H1 (cell line): ENCODE measurements around the gene MBNL2. TPM values are rescaled to one million over a fixed set of nuclear protein-coding genes. Genes with fewer than 3 reads are reported as not detected.

Experiments
- CTCF ChIA-PET: fragments of 300-600 bp; sonication (Branson Sonifier 250); formaldehyde crosslinking; loops from one replicate; lab custom pipeline; 2021; ENCODE audit not compliant: partially characterized antibody; lab: Charles Lee
- POLR2A ChIA-PET: fragments of 300-600 bp; sonication (Branson Sonifier 250); formaldehyde crosslinking; loops from one replicate; lab custom pipeline; 2021; ENCODE audit warnings: inconsistent platforms; ENCODE audit not compliant: partially characterized antibody; lab: Charles Lee
- DNase-seq, 2 experiments: peaks; one replicate each; pipeline versions ENCODE4 v3.0.0 to v3.0.0-alpha.2; 2010 to 2022; ENCODE audit warnings: low spot score in 2 of 2, low read depth in 1 of 2, mixed read lengths in 1 of 2
- FAIRE-seq: peaks from 2 replicates; lab custom pipeline; 2011; peaks lifted over from hg19 to GRCh38; lab: Jason Lieb, UNC
- H2AFZ ChIP-seq: 2 replicates; pipeline ENCODE4 v1.8.1; 2012; ENCODE audit warnings: low read length, inconsistent platforms
- H2AK5ac ChIP-seq: 2 replicates; pipeline ENCODE4 v1.6.1; 2013; ENCODE audit warnings: low read depth, low read length
- H2BK120ac ChIP-seq: replicated peaks from 2 replicates; pipeline ENCODE3; 2013; ENCODE audit warnings: low read depth, low read length, inconsistent platforms
- H2BK12ac ChIP-seq: 2 replicates; pipeline ENCODE4 v1.6.1; 2013; ENCODE audit warnings: low read depth, low read length
- H2BK15ac ChIP-seq: 2 replicates; pipeline ENCODE4 v1.6.1; 2013; ENCODE audit warnings: low read length
- H2BK20ac ChIP-seq: 2 replicates; pipeline ENCODE4 v1.6.1; 2013; ENCODE audit warnings: low read length
- H2BK5ac ChIP-seq: 2 replicates; pipeline ENCODE4 v1.6.1; 2013; ENCODE audit warnings: low read depth, low read length
- H3K14ac ChIP-seq: 2 replicates; pipeline ENCODE4 v1.6.1; 2013; ENCODE audit warnings: inconsistent platforms; ENCODE audit not compliant: insufficient read length
- H3K18ac ChIP-seq: 2 replicates; pipeline ENCODE4 v1.6.1; 2013; ENCODE audit warnings: low read length; ENCODE audit errors: extremely low read depth
- H3K23ac ChIP-seq: 2 replicates; pipeline ENCODE4 v1.6.1; 2013; ENCODE audit warnings: inconsistent platforms; ENCODE audit not compliant: insufficient read length
- H3K23me2 ChIP-seq: 2 replicates; pipeline ENCODE4 v1.6.1; 2013; ENCODE audit warnings: low read depth, low read length
- H3K27ac ChIP-seq: 2 replicates; pipeline ENCODE4 v1.6.1; 2011; ENCODE audit warnings: low read depth, low read length, inconsistent platforms
- H3K27me3 ChIP-seq, 4 experiments: replicated peaks in 1 of 4; 1 replicate in 1 of 4; 2 replicates in 3 of 4; pipeline versions ENCODE4 v1.6.1 to v1.8.1; 2011 to 2013; ENCODE audit warnings: low read length in 3 of 4, mild to moderate bottlenecking in 3 of 4, inconsistent platforms in 2 of 4, mixed read lengths in 2 of 4, moderate library complexity in 1 of 4; ENCODE audit not compliant: control insufficient read depth in 3 of 4, insufficient read depth in 3 of 4; ENCODE audit errors: extremely low read depth in 1 of 4
- H3K36me3 ChIP-seq, 4 experiments: 2 replicates each; pipeline versions ENCODE4 v1.6.1 to v1.8.1; 2011 to 2013; ENCODE audit warnings: mild to moderate bottlenecking in 4 of 4, low read length in 3 of 4, moderate library complexity in 2 of 4, control low read depth in 1 of 4, inconsistent platforms in 1 of 4; ENCODE audit not compliant: insufficient read depth in 4 of 4, control insufficient read depth in 2 of 4
- H3K4ac ChIP-seq: replicated peaks from 2 replicates; pipeline ENCODE3; 2013; ENCODE audit warnings: low read length, low read depth, mixed read lengths, inconsistent platforms; ENCODE audit not compliant: insufficient read length
- H3K4me1 ChIP-seq, 4 experiments: replicated peaks in 1 of 4; 1 replicate in 1 of 4; 2 replicates in 3 of 4; pipeline versions ENCODE4 v1.6.1 to v1.8.1; 2011 to 2013; ENCODE audit warnings: low read length in 3 of 4, inconsistent platforms in 2 of 4, mixed read lengths in 1 of 4; ENCODE audit not compliant: insufficient read depth in 4 of 4, control insufficient read depth in 3 of 4
- H3K4me2 ChIP-seq, 2 experiments: 2 replicates each; pipeline versions ENCODE4 v1.6.1 to v1.8.1; 2011 to 2013; ENCODE audit warnings: low read depth in 2 of 2, low read length in 2 of 2, control low read depth in 1 of 2, inconsistent platforms in 1 of 2, mild to moderate bottlenecking in 1 of 2; ENCODE audit not compliant: insufficient read depth in 1 of 2
- H3K4me3 ChIP-seq, 4 experiments: fragments of 200-600, 300-600 bp in 1 of 4; sonication (generic), shearing (Covaris generic), sonication (Bioruptor Twin) in 1 of 4; 2 replicates each; pipeline versions ENCODE4 v1.5.1 to v1.8.1; 2011 to 2016; ENCODE audit warnings: low read length in 4 of 4, low read depth in 3 of 4, control low read depth in 2 of 4, inconsistent platforms in 2 of 4, mild to moderate bottlenecking in 2 of 4, mixed read lengths in 1 of 4, moderate library complexity in 1 of 4; ENCODE audit not compliant: insufficient read depth in 2 of 4; ENCODE audit errors: extremely low read depth in 1 of 4
- H3K56ac ChIP-seq: replicated peaks from 2 replicates; pipeline ENCODE3; 2013; ENCODE audit warnings: low read depth, mild to moderate bottlenecking, mixed read lengths, low read length, inconsistent platforms; ENCODE audit not compliant: insufficient read length
- H3K79me1 ChIP-seq: 2 replicates; pipeline ENCODE4 v1.6.1; 2013; ENCODE audit warnings: low read depth, low read length, control low read depth
- H3K79me2 ChIP-seq, 2 experiments: 2 replicates each; pipeline versions ENCODE4 v1.6.1 to v1.8.1; 2012 to 2013; ENCODE audit warnings: low read length in 2 of 2, mild to moderate bottlenecking in 2 of 2, inconsistent platforms in 1 of 2; ENCODE audit not compliant: insufficient read depth in 2 of 2, control insufficient read depth in 1 of 2
- H3K9ac ChIP-seq, 4 experiments: replicated peaks in 1 of 4; 1 replicate in 1 of 4; 2 replicates in 3 of 4; pipeline versions ENCODE4 v1.6.1 to v1.8.1; 2011 to 2013; ENCODE audit warnings: low read depth in 3 of 4, low read length in 3 of 4, control low read depth in 2 of 4, mild to moderate bottlenecking in 2 of 4, moderate library complexity in 2 of 4, inconsistent platforms in 1 of 4; ENCODE audit errors: extremely low read depth in 1 of 4
- H3K9me3 ChIP-seq, 2 experiments: 2 replicates each; pipeline versions ENCODE4 v1.6.1 to v1.8.1; 2012 to 2013; ENCODE audit warnings: mild to moderate bottlenecking in 2 of 2, moderate library complexity in 2 of 2, control low read depth in 1 of 2, inconsistent platforms in 1 of 2, low read depth in 1 of 2, low read length in 1 of 2, mixed read lengths in 1 of 2; ENCODE audit not compliant: insufficient read depth in 2 of 2
- H4K20me1 ChIP-seq, 2 experiments: replicated peaks in 1 of 2; 2 replicates each; pipeline versions ENCODE3 to v1.8.1; 2011 to 2013; ENCODE audit warnings: inconsistent platforms in 2 of 2, low read length in 2 of 2, mild to moderate bottlenecking in 1 of 2; ENCODE audit not compliant: insufficient read depth in 2 of 2, control insufficient read depth in 1 of 2
- H4K5ac ChIP-seq: 2 replicates; pipeline ENCODE4 v1.6.1; 2013; ENCODE audit warnings: low read length, low read depth, mixed read lengths, inconsistent platforms; ENCODE audit not compliant: insufficient read length
- H4K8ac ChIP-seq: 2 replicates; pipeline ENCODE4 v1.8.0; 2013; ENCODE audit warnings: mild to moderate bottlenecking, moderate library complexity, low read length, inconsistent platforms; ENCODE audit not compliant: insufficient read depth; ENCODE audit errors: extremely low read depth
- H4K91ac ChIP-seq: replicated peaks from 2 replicates; pipeline ENCODE3; 2013; ENCODE audit warnings: low read length, mixed read lengths, inconsistent platforms; ENCODE audit not compliant: insufficient read length
- BRCA1 ChIP-seq: IDR thresholded peaks from 2 replicates; pipeline ENCODE4 v1.6.1; 2012; ENCODE audit warnings: low read depth, low read length, improper control_type of control experiment
- CBX5 ChIP-seq: fragments of 300-800, 300-1000 bp; sonication (generic); IDR thresholded peaks from 2 replicates; pipeline ENCODE4 v1.7.1; 2016; ENCODE audit warnings: antibody characterized with exemption, low read length, low read depth
- CBX8 ChIP-seq: fragments of 300-800, 300-1000 bp; sonication (generic); IDR thresholded peaks from 2 replicates; pipeline ENCODE4 v1.7.1; 2016; ENCODE audit warnings: low read depth, low read length, borderline replicate concordance
- CHD1 ChIP-seq: IDR thresholded peaks from 2 replicates; pipeline ENCODE4 v1.6.1; 2012; ENCODE audit warnings: low read depth, low read length, improper control_type of control experiment
- CHD2 ChIP-seq: IDR thresholded peaks from 2 replicates; pipeline ENCODE4 v1.6.1; 2012; ENCODE audit warnings: low read length, improper control_type of control experiment
- EZH2 ChIP-seq: fragments of 200-600 bp; sonication (generic); IDR thresholded peaks from 2 replicates; pipeline ENCODE4 v1.7.1; 2012; ENCODE audit warnings: low read depth, mild to moderate bottlenecking, moderate library complexity, low read length, inconsistent platforms; ENCODE audit not compliant: severe bottlenecking
- FOSL1 ChIP-seq: IDR thresholded peaks from 2 replicates; pipeline ENCODE4 v1.6.1; 2011; ENCODE audit warnings: mild to moderate bottlenecking, low read depth, low read length, moderate library complexity; ENCODE audit not compliant: insufficient read depth
- POU5F1 ChIP-seq: IDR thresholded peaks from 2 replicates; pipeline ENCODE4 v1.6.1; 2011; ENCODE audit warnings: low read depth, mild to moderate bottlenecking, low read length, moderate library complexity
- RAD21 ChIP-seq, 2 experiments: IDR thresholded peaks in 1 of 2; conservative IDR thresholded peaks in 1 of 2; 2 replicates each; pipeline ENCODE4 v1.6.1; 2011; ENCODE audit warnings: low read depth in 2 of 2, low read length in 2 of 2, improper control_type of control experiment in 1 of 2, inconsistent platforms in 1 of 2, mild to moderate bottlenecking in 1 of 2, moderate library complexity in 1 of 2
- RFX5 ChIP-seq: IDR thresholded peaks from 2 replicates; pipeline ENCODE4 v1.6.1; 2011; ENCODE audit warnings: low read depth, low read length, improper control_type of control experiment, borderline replicate concordance
- SUZ12 ChIP-seq: fragments of 200-600 bp; sonication (generic); IDR thresholded peaks from 2 replicates; pipeline ENCODE4 v1.6.1; 2012; ENCODE audit warnings: mild to moderate bottlenecking, inconsistent platforms, low read length, moderate library complexity, mixed read lengths
- TBP ChIP-seq: IDR thresholded peaks from 2 replicates; pipeline ENCODE4 v1.6.1; 2011; ENCODE audit warnings: low read depth, low read length, improper control_type of control experiment
- polyA plus RNA-seq, 7 experiments: library from polyadenylated mRNA; depleted of rRNA in 3 of 7; stranded (reverse) in 5 of 7; unstranded in 2 of 7; fragments of >200 nt in 5 of 7; fragments of 200-250 nt in 2 of 7; gene quantifications; 1 replicate in 5 of 7; 2 replicates in 1 of 7; 4 replicates in 1 of 7; pipeline versions ENCODE4 v1.2.1 to v1.2.3, GENCODE V29; 2011 to 2013; ENCODE audit warnings: missing spikeins in 2 of 7, mixed read lengths in 2 of 7
- total RNA-seq: library from RNA; stranded (reverse); fragmentation: NEBNext Ultra II Directional; extraction: Animal tissue kit (Norgen Biotek cat#: 25700); gene quantifications from 2 replicates; pipeline ENCODE4 v1.2.1, GENCODE V29; 2021
- TF ChIP-seq, protein P1 (sequence below): IDR thresholded peaks from 2 replicates; pipeline ENCODE4 v1.6.1; 2012; ENCODE audit warnings: low read length, inconsistent platforms

Gene MBNL2
- total and polyA plus RNA-seq, 2 of the 8 experiments (the other 6 are each of a cell fraction or from before 2014, with no cell fraction given): 1.0 to 2.6 TPM

DNA sequence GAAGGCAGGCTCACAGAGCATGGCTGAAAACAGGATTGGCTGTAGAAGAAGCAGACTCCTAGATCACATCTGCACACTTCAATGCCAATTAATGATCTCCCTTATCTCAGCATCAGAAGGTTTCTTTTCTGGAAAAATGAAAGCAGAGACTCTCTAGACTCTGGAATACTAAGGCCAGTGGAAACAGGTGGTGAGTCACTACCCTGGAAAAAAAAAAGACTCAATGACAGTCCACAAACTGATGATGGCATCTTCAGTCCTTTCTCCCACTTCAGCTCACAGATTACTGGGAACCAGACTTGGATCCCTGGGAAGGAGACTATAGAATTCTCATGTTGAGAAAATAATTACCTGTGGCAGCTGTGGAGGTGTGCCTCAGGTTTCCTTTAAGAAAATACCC, 47.5 kb upstream of the MBNL2 start:
- H4K91ac ChIP-seq: no peak overlapping the region
- POLR2A ChIA-PET: no interaction called here
- H3K27ac ChIP-seq: no peak overlapping the region
- H3K4me2 ChIP-seq: no peak overlapping the region
- H3K36me3 ChIP-seq: no peaks in the 10 kb centered on the region
- no peaks in the 10 kb centered on the region for H3K9me3 ChIP-seq
- no peaks in the 10 kb centered on the region for H3K23me2 ChIP-seq
- no peak overlapping the region for H2BK15ac ChIP-seq
- no peak overlapping the region for H3K56ac ChIP-seq
- H3K79me2 ChIP-seq: no peaks in the 10 kb centered on the region
- no peak overlapping the region for H3K18ac ChIP-seq
- no peak overlapping the region for H3K4me3 ChIP-seq
- no peaks in the 10 kb centered on the region; a peak in 1 of 7 replicates for H3K27me3 ChIP-seq
- no peaks in the 10 kb centered on the region for H4K20me1 ChIP-seq
- H2AK5ac ChIP-seq: no peak overlapping the region
- FAIRE-seq (no peak), DNase-seq (no peak)
- no peak overlapping the region for H3K14ac ChIP-seq
- H2BK120ac ChIP-seq: no peak overlapping the region
- CTCF ChIA-PET: interaction anchor here (0.5 to 0.7 kb wide), 2 partner anchors 13 to 332 kb away, joined by 3 read pairs; no protein-coding TSS in a partner anchor
- no peak overlapping the region for H4K8ac ChIP-seq
- H2BK20ac ChIP-seq: no peak overlapping the region
- no peak overlapping the region for H2BK12ac ChIP-seq
- H3K4ac ChIP-seq: no peak overlapping the region
- no peak overlapping the region for H2BK5ac ChIP-seq
- H3K79me1 ChIP-seq: no peaks in the 10 kb centered on the region
- no peaks in the 10 kb centered on the region for H3K4me1 ChIP-seq
- H3K9ac ChIP-seq: no peak overlapping the region
- no peak overlapping the region for H2AFZ ChIP-seq
- no peak overlapping the region for H3K23ac ChIP-seq
- H4K5ac ChIP-seq: no peak overlapping the region
- TF ChIP-seq CHD2 (no peak), POU5F1 (no peak), CBX5 (no peak), RAD21 (IDR thresholded peaks at IDR 0.05 in 1 of 2, conservative IDR thresholded peaks at IDR 0.05 in 1 of 2; ENCODE audit: low read depth in 2 of 2, low read length in 2 of 2) (no peak), TBP (no peak), EZH2 (no peak), CBX8 (no peak), SUZ12 (no peak), BRCA1 (no peak), RFX5 (no peak), CHD1 (no peak), FOSL1 (no peak)
- TF ChIP-seq, protein P1, sequence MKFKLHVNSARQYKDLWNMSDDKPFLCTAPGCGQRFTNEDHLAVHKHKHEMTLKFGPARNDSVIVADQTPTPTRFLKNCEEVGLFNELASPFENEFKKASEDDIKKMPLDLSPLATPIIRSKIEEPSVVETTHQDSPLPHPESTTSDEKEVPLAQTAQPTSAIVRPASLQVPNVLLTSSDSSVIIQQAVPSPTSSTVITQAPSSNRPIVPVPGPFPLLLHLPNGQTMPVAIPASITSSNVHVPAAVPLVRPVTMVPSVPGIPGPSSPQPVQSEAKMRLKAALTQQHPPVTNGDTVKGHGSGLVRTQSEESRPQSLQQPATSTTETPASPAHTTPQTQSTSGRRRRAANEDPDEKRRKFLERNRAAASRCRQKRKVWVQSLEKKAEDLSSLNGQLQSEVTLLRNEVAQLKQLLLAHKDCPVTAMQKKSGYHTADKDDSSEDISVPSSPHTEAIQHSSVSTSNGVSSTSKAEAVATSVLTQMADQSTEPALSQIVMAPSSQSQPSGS: no peak
